Ovary (tissue), 9 donors: Measurements from ENCODE around the gene SLC25A18. TPM values are rescaled to one million over a fixed set of nuclear protein-coding genes. Genes with fewer than 3 reads are reported as not detected.
A peak's percentile ranks its signal among the peaks of the same experiment; 100 is the strongest.

ENCODE experiments used
- DNase-seq, 5 donors: peaks; one replicate each; pipeline ENCODE4 v3.0.0-alpha.2; 2019 to 2020
- H3K27ac ChIP-seq, 2 donors: fragments of 200-600 bp; one replicate each; pipeline versions ENCODE4 v1.5.1 to v1.8.0; 2019 to 2022
- H3K27me3 ChIP-seq: fragments of 200-600 bp; one replicate; pipeline ENCODE4 v1.8.0; 2022
- H3K36me3 ChIP-seq: fragments of 200-600 bp; sonication (generic); one replicate; pipeline ENCODE4 v1.5.1; 2019
- H3K4me1 ChIP-seq: one replicate; pipeline ENCODE4 v1.8.1; 2013; ENCODE audit warnings: mild to moderate bottlenecking, moderate library complexity; ENCODE audit not compliant: insufficient read depth
- H3K4me3 ChIP-seq: fragments of 200-600 bp; sonication (generic); one replicate; pipeline ENCODE4 v1.5.1; 2017
- H3K9me3 ChIP-seq, 2 donors: fragments of 200-600 bp in 1 of 2; sonication (generic) in 1 of 2; one replicate each; pipeline versions ENCODE4 v1.5.1 to v1.8.1; 2013 to 2019; ENCODE audit warnings: mild to moderate bottlenecking in 1 of 2, moderate library complexity in 1 of 2
- CTCF ChIP-seq, 3 donors: fragments of 450-650 bp in 2 of 3; fragments of 200-600 bp in 1 of 3; IDR thresholded peaks; one replicate each; pipeline versions ENCODE4 v1.5.1 to v1.8.0; 2016 to 2022; ENCODE audit warnings: antibody characterized with exemption in 3 of 3, mild to moderate bottlenecking in 1 of 3
- EP300 ChIP-seq: sonication (generic); formaldehyde crosslinking; IDR thresholded peaks from one replicate; pipeline ENCODE4 v1.6.1; 2017; ENCODE audit warnings: antibody characterized with exemption
- POLR2A ChIP-seq: fragments of 450-650 bp; IDR thresholded peaks from one replicate; pipeline ENCODE4 v1.6.1; 2017; ENCODE audit warnings: antibody characterized with exemption, mild to moderate bottlenecking, moderate library complexity
- WGBS, 3 donors: extraction: QIAGEN DNeasy Blood & Tissue Kit in 1 of 3; methylation state at CpG; one replicate each; pipeline versions ENCODE4 v1.1.5 to v1.1.7; 2013 to 2017; 5-methylcytosine and 5-hydroxymethylcytosine counted together
- intact Hi-C, 4 donors: fragments of 100-400 bp; cut with DNase I; formaldehyde crosslinking; loops; one replicate each; pipeline versions ENCODE4 v1.11.0 to v1.15.1; 2022 to 2023
- polyA plus RNA-seq, 2 donors: library from polyadenylated mRNA; stranded (reverse); fragments of 200-250 nt in 1 of 2; fragments of 350-450 nt in 1 of 2; fragmentation: Illumina TruSeq in 1 of 2; extraction: RNeasy Lipid Tissue Mini Kit (QIAGEN cat#74804) in 1 of 2; gene quantifications; one replicate each; pipeline ENCODE4 v1.2.3, GENCODE V29; 2013 to 2014
- total RNA-seq, 7 donors: library from RNA; depleted of rRNA in 2 of 7; stranded (reverse); fragments of >200 nt in 2 of 7; fragmentation: NEBNext Ultra II Directional in 3 of 7; extraction: Animal tissue kit (Norgen Biotek cat#: 25700) in 3 of 7; gene quantifications; one replicate each; pipeline versions ENCODE4 v1.1.0 to v1.2.4, GENCODE V29; 2016 to 2023
- donor health status: DM: no; HTN: no; CAD: no; lungs with moderate emphysema.
- donor health status: DM: no; HTN: no; CAD: no.
- donor health status: Bipolar disorder and iron deficiency.
- donor health status: DM: yes; HTN: yes; CAD: no.
- donor health status: DM: no; HTN: no; CAD: no.
- donor health status: DM: yes; HTN: yes; CAD: no.

SLC25A18 gene
- total and polyA plus RNA-seq, 9 donors = 0.41 to 2.8 (median 1.3) TPM

GRCh38 chr22:17607891-17608521, 44.7 kb downstream of the SLC25A18 start:
- 76 to 86% (median 80%) methylated on average over 4 of the region's 4 CpGs for WGBS, 3 donors
- Histone ChIP-seq H3K36me3 (no peaks in the 10 kb centered on the region), H3K4me3 (no peak overlapping the region), H3K27ac (no peak overlapping the region), H3K9me3 (no peaks in the 10 kb centered on the region), H3K27me3 (no peaks in the 10 kb centered on the region), H3K4me1 (no peaks in the 10 kb centered on the region)
- intact Hi-C loops = no loop called here
- no peak for DNase-seq
- TF ChIP-seq CTCF (IDR thresholded peaks at IDR 0.05) (no peak), POLR2A (no peak), EP300 (no peak)

DNA sequence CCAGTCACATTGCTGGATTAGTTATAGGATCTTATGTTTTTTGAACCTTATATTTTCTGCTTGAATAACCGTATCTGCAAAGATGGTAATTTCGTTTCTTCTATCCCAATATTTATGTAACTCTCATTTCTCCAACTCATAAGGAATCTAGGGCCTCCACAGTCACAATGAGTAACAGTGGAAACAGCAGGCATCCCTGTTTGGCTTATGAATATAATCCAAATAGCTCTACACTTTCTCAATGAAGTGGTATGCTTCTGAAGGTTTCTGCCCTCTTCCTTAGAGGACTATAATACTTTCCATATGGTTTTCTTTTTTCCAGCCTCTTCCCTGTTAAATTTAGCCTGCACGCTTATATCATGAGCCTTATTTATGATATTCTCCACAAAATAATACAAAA, 48.8 kb downstream of the SLC25A18 start:
- no peaks in the 10 kb centered on the region for H3K36me3 ChIP-seq

GRCh38 chr22:17613280-17613679, 50.0 kb downstream of the SLC25A18 start:
- no peak for DNase-seq
- Histone ChIP-seq H3K27me3 (no peaks in the 10 kb centered on the region), H3K27ac (no peak overlapping the region), H3K4me3 (no peak overlapping the region), H3K4me1 (no peaks in the 10 kb centered on the region), H3K36me3 (no peaks in the 10 kb centered on the region), H3K9me3 (no peaks in the 10 kb centered on the region)
- WGBS, 3 donors = 89 to 95% (median 91%) methylated on average over 7 of the region's 7 CpGs
- intact Hi-C loops = no loop called here
- TF ChIP-seq EP300 = no peak
- TF ChIP-seq CTCF (IDR thresholded peaks at IDR 0.05) = no peak
- TF ChIP-seq POLR2A = no peak

More for the DNA sequence above, 48.8 kb downstream of the SLC25A18 start:
- Histone ChIP-seq H3K4me1 (no peaks in the 10 kb centered on the region), H3K4me3 (no peak overlapping the region), H3K27me3 (no peaks in the 10 kb centered on the region), H3K27ac (no peak overlapping the region), H3K9me3 (no peaks in the 10 kb centered on the region)
- intact Hi-C loops = no loop called here
- WGBS, 3 donors = 54 to 99% (median 60%) methylated on average over 3 of the region's 3 CpGs
- no peak for TF ChIP-seq CTCF (IDR thresholded peaks at IDR 0.05)
- TF ChIP-seq EP300 = no peak
- TF ChIP-seq POLR2A = no peak
- DNase-seq = no peak

GRCh38 chr22:17627961-17628405, 64.7 kb downstream of the SLC25A18 start:
- peaks cover 8% of the 10 kb centered on the region for H3K4me1 ChIP-seq
- DNase-seq = peak in 1 of 5 donors; percentile 33
- intact Hi-C loops = no loop called here

More at GRCh38 chr22:17627961-17628405, 64.7 kb downstream of the SLC25A18 start:
- H3K4me3 ChIP-seq = peak overlapping the region; percentile 95
- TF ChIP-seq CTCF (IDR thresholded peaks at IDR 0.05) (no peak), POLR2A (no peak), EP300 (no peak)
- H3K27ac ChIP-seq = peak overlapping the region; percentile 25 to 77
- whole genome bisulfite sequencing, 3 donors = 4 to 12% (median 7%) methylated on average over 24 of the region's 24 CpGs
- H3K27me3 ChIP-seq = no peaks in the 10 kb centered on the region
- H3K36me3 ChIP-seq = no peaks in the 10 kb centered on the region
- no peaks in the 10 kb centered on the region for H3K9me3 ChIP-seq
